Mesenchymal stem cell (in vitro differentiated cells and primary cell): ENCODE results near the gene TMX4.

Source experiments
- DNase-seq: peaks from one replicate; pipeline ENCODE4 v3.0.0-alpha.2; 2013
- H2AFZ ChIP-seq: one replicate; pipeline ENCODE4 v1.6.1; 2013; ENCODE audit warnings: low read depth, mild to moderate bottlenecking, control low read depth, inconsistent platforms, low read length, moderate library complexity
- H2AK5ac ChIP-seq: 2 replicates; pipeline ENCODE4 v1.6.1; 2013; ENCODE audit warnings: low read length, moderate library complexity, mild to moderate bottlenecking, inconsistent platforms; ENCODE audit not compliant: severe bottlenecking
- H2BK120ac ChIP-seq: one replicate; pipeline ENCODE4 v1.6.1; 2013; ENCODE audit warnings: low read depth, mild to moderate bottlenecking, inconsistent platforms, low read length, moderate library complexity
- H2BK12ac ChIP-seq, 2 experiments: one replicate each; pipeline ENCODE4 v1.6.1; 2013; ENCODE audit warnings: inconsistent platforms in 2 of 2, low read length in 2 of 2, mild to moderate bottlenecking in 2 of 2, moderate library complexity in 2 of 2, control low read depth in 1 of 2
- H2BK15ac ChIP-seq: one replicate; pipeline ENCODE4 v1.6.1; 2013; ENCODE audit warnings: mild to moderate bottlenecking, low read depth, inconsistent platforms; ENCODE audit not compliant: poor library complexity, severe bottlenecking
- H2BK5ac ChIP-seq: 2 replicates; pipeline ENCODE4 v1.6.1; 2013; ENCODE audit warnings: low read depth, mild to moderate bottlenecking, low read length, control low read depth, inconsistent platforms; ENCODE audit not compliant: poor library complexity, severe bottlenecking
- H3K14ac ChIP-seq, 2 experiments: one replicate each; pipeline ENCODE4 v1.6.1; 2013; ENCODE audit warnings: inconsistent platforms in 2 of 2, low read length in 2 of 2, control low read depth in 1 of 2, mild to moderate bottlenecking in 1 of 2, moderate library complexity in 1 of 2
- H3K18ac ChIP-seq, 2 experiments: one replicate each; pipeline ENCODE4 v1.6.1; 2013; ENCODE audit warnings: inconsistent platforms in 2 of 2, low read length in 2 of 2, control low read depth in 1 of 2, low read depth in 1 of 2, mild to moderate bottlenecking in 1 of 2
- H3K23ac ChIP-seq, 2 experiments: one replicate each; pipeline ENCODE4 v1.6.1; 2013; ENCODE audit warnings: inconsistent platforms in 2 of 2, low read length in 2 of 2, mild to moderate bottlenecking in 2 of 2, moderate library complexity in 2 of 2, control low read depth in 1 of 2
- H3K27ac ChIP-seq: 2 replicates; pipeline ENCODE4 v1.5.1; 2013; ENCODE audit warnings: mild to moderate bottlenecking, moderate library complexity, low read length, control low read depth, inconsistent platforms; ENCODE audit not compliant: poor library complexity, severe bottlenecking
- H3K27me3 ChIP-seq, 2 experiments: 2 replicates each; pipeline versions ENCODE4 v1.6.1 to v1.7.0; 2013; ENCODE audit warnings: low read length in 2 of 2, mild to moderate bottlenecking in 2 of 2, moderate library complexity in 2 of 2, control low read depth in 1 of 2, inconsistent platforms in 1 of 2; ENCODE audit not compliant: control insufficient read depth in 1 of 2, insufficient read depth in 1 of 2
- H3K36me3 ChIP-seq, 2 experiments: 2 replicates each; pipeline versions ENCODE4 v1.6.1 to v1.7.0; 2013; ENCODE audit warnings: low read length in 2 of 2, control low read depth in 1 of 2, inconsistent platforms in 1 of 2, low read depth in 1 of 2, mild to moderate bottlenecking in 1 of 2; ENCODE audit not compliant: insufficient read depth in 2 of 2, control insufficient read depth in 1 of 2
- H3K4ac ChIP-seq, 2 experiments: one replicate each; pipeline ENCODE4 v1.6.1; 2013; ENCODE audit warnings: inconsistent platforms in 2 of 2, low read length in 2 of 2, mild to moderate bottlenecking in 2 of 2, moderate library complexity in 2 of 2, control low read depth in 1 of 2, low read depth in 1 of 2
- H3K4me1 ChIP-seq: 2 replicates; pipeline ENCODE4 v1.6.1; 2013; ENCODE audit warnings: low read depth, low read length, control low read depth; ENCODE audit not compliant: control insufficient read depth, insufficient read depth
- H3K4me2 ChIP-seq: 2 replicates; pipeline ENCODE4 v1.6.1; 2013; ENCODE audit warnings: low read length, mild to moderate bottlenecking, inconsistent platforms; ENCODE audit not compliant: poor library complexity, severe bottlenecking
- H3K4me3 ChIP-seq, 2 experiments: 2 replicates each; pipeline versions ENCODE4 v1.5.1 to v1.7.0; 2013; ENCODE audit warnings: low read length in 2 of 2, mild to moderate bottlenecking in 2 of 2, control low read depth in 1 of 2, low read depth in 1 of 2; ENCODE audit not compliant: insufficient read depth in 1 of 2
- H3K79me1 ChIP-seq: replicated peaks from 2 replicates; pipeline ENCODE4 v1.6.1; 2013; ENCODE audit warnings: mild to moderate bottlenecking, control low read depth, low read length, inconsistent platforms; ENCODE audit not compliant: poor library complexity, severe bottlenecking
- H3K9ac ChIP-seq: 2 replicates; pipeline ENCODE4 v1.7.0; 2013; ENCODE audit warnings: mild to moderate bottlenecking, low read length, moderate library complexity
- H3K9me3 ChIP-seq: 2 replicates; pipeline ENCODE4 v1.7.0; 2013; ENCODE audit warnings: mild to moderate bottlenecking, low read length; ENCODE audit not compliant: control insufficient read depth
- H4K8ac ChIP-seq: one replicate; pipeline ENCODE4 v1.6.1; 2013; ENCODE audit warnings: inconsistent platforms, mild to moderate bottlenecking, low read length, moderate library complexity
- H4K91ac ChIP-seq: one replicate; pipeline ENCODE4 v1.6.1; 2013; ENCODE audit warnings: mild to moderate bottlenecking, low read length, inconsistent platforms
- WGBS: methylation state at CpG from one replicate; pipeline ENCODE4 v1.1.7; 2013; ENCODE audit warnings: mixed read lengths; 5-methylcytosine and 5-hydroxymethylcytosine counted together

TMX4 gene

GRCh38 chr20:7943891-7944290 lies 75.7 kb downstream of the TMX4 start:
- H2AK5ac ChIP-seq = no peak overlapping the region
- no peaks in the 10 kb centered on the region for H3K36me3 ChIP-seq
- H3K27ac ChIP-seq = no peak overlapping the region
- H3K4me1 ChIP-seq = no peaks in the 10 kb centered on the region
- H3K23ac ChIP-seq = no peak overlapping the region
- H4K91ac ChIP-seq = no peak overlapping the region
- no peak overlapping the region for H3K4me3 ChIP-seq
- 47% methylated on average over 1 of the region's 2 CpGs for WGBS
- H2BK12ac ChIP-seq = no peak overlapping the region
- H3K27me3 ChIP-seq = no peaks in the 10 kb centered on the region
- H2BK15ac ChIP-seq = no peak overlapping the region
- H3K4me2 ChIP-seq = no peak overlapping the region
- H3K79me1 ChIP-seq = no peaks in the 10 kb centered on the region
- DNase-seq = no peak
- no peak overlapping the region for H3K4ac ChIP-seq
- no peak overlapping the region for H3K18ac ChIP-seq
- H2BK5ac ChIP-seq = no peak overlapping the region
- no peak overlapping the region for H2BK120ac ChIP-seq
- peaks cover 12% of the 10 kb centered on the region for H3K9me3 ChIP-seq
- H4K8ac ChIP-seq = no peak overlapping the region
- no peak overlapping the region for H3K14ac ChIP-seq
- H3K9ac ChIP-seq = no peak overlapping the region
- no peak overlapping the region for H2AFZ ChIP-seq

DNA sequence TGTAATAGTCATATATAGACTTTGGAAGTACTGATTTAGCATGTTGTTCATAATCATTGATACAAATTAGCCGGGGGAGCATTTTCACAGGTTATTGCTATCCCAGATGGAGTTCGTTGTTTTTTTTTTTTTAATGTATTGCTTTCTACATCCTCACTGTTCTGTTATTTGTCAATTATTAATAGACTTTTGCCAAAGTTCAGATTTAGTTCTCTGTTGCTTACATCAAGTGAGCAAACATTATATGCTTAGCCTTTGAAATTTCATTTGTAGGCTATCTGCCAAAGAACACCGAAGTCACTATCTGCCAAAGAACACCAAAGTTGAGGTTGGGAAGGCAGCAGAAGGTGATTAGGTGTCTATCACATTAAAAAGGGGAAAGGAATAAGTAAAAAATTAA lies 79.2 kb downstream of the TMX4 start, which contains the start of gene HAO1:
TSS of gene HAO1 (minus strand) at position 118 of the 400 bp plus-strand sequence. CDS start at position 82, 36 bp downstream.
- Histone ChIP-seq H2BK120ac (no peak within 1 kb of the TSS), H3K27ac (no peak within 1 kb of the TSS), H3K4me1 (no peaks in the 10 kb centered on the region), H3K18ac (no peak within 1 kb of the TSS), H2BK15ac (no peak within 1 kb of the TSS), H3K27me3 (no peaks in the 10 kb centered on the region), H3K79me1 (no peaks in the 10 kb centered on the region), H2BK5ac (no peak within 1 kb of the TSS), H3K9me3 (no peaks in the 10 kb centered on the region), H3K4ac (no peak within 1 kb of the TSS), H2AK5ac (no peak within 1 kb of the TSS), H3K4me2 (no peak within 1 kb of the TSS), H2BK12ac (no peak within 1 kb of the TSS), H3K23ac (no peak within 1 kb of the TSS), H3K9ac (no peak within 1 kb of the TSS), H4K8ac (no peak within 1 kb of the TSS), H2AFZ (no peak within 1 kb of the TSS), H3K4me3 (no peak within 1 kb of the TSS), H3K36me3 (no peaks in the 10 kb centered on the region), H4K91ac (no peak within 1 kb of the TSS), H3K14ac (no peak within 1 kb of the TSS)
- no peak for DNase-seq
- WGBS = 100% methylated on average over 1 of the region's 3 CpGs

DNA sequence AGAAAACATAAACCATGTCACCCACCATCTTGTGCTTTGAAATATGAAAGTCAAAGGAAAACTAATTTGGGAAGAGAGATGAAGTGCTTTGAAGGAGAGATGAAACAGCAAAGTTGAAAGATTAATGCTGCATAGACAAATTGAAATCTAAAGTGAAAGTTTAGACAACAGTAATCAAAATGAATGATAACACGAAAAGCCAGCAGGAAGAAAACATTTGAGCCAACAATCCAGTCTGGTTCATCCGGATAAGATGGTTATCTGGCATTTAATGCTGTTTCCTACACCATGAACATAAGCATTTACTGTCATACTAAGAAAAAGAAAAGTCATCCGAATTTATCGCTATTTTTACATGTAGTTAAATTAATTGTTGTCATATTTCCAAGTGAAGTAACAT lies 79.9 kb downstream of the TMX4 start:
- Histone ChIP-seq H4K91ac (no peak overlapping the region), H3K27ac (no peak overlapping the region), H3K4me1 (no peaks in the 10 kb centered on the region), H2BK15ac (no peak overlapping the region), H3K4ac (no peak overlapping the region), H3K79me1 (no peaks in the 10 kb centered on the region), H3K4me3 (no peak overlapping the region), H2BK12ac (no peak overlapping the region), H2BK120ac (no peak overlapping the region), H4K8ac (no peak overlapping the region), H2AK5ac (no peak overlapping the region), H3K4me2 (no peak overlapping the region), H3K14ac (no peak overlapping the region), H3K27me3 (no peaks in the 10 kb centered on the region), H3K9ac (no peak overlapping the region), H2AFZ (no peak overlapping the region), H3K36me3 (no peaks in the 10 kb centered on the region), H3K9me3 (no peaks in the 10 kb centered on the region), H2BK5ac (no peak overlapping the region), H3K18ac (no peak overlapping the region), H3K23ac (no peak overlapping the region)
- no peak for DNase-seq
- WGBS = 65% methylated on average over 2 of the region's 4 CpGs

DNA sequence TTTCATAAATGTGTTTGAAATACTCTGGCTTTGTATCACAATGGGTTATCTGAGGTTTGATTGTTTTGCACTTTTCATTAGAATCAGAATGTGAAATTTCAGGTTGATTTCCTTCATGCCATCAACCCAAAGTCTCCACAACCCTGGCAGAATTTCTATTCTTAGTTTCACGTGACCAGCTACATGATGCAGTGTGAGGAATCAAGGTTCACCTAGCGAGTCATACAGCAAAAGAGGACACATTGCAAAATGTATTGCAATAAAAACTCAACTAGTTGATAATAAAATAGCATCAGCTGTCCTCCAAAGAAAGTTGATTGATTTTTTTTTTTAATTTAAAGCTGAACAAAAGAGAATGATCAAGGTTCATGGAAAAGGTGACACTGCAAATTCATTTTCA lies 81.5 kb downstream of the TMX4 start:
- Histone ChIP-seq H3K4ac (no peak overlapping the region), H3K4me2 (no peak overlapping the region), H3K27me3 (no peaks in the 10 kb centered on the region), H3K4me3 (no peak overlapping the region), H4K91ac (no peak overlapping the region), H3K4me1 (no peaks in the 10 kb centered on the region), H3K9ac (no peak overlapping the region), H2BK12ac (no peak overlapping the region), H3K36me3 (no peaks in the 10 kb centered on the region), H3K14ac (no peak overlapping the region), H2BK15ac (no peak overlapping the region), H3K18ac (no peak overlapping the region), H3K23ac (no peak overlapping the region), H4K8ac (no peak overlapping the region), H3K79me1 (no peaks in the 10 kb centered on the region), H3K27ac (no peak overlapping the region), H2BK5ac (no peak overlapping the region), H2AK5ac (no peak overlapping the region), H2BK120ac (no peak overlapping the region), H3K9me3 (no peaks in the 10 kb centered on the region), H2AFZ (no peak overlapping the region)
- no peak for DNase-seq
- WGBS = 89% methylated on average over 1 of the region's 2 CpGs
